K562 (cell line): ENCODE measurements around the gene UBE2J2. TPM values are rescaled to one million over a fixed set of nuclear protein-coding genes. Genes with fewer than 3 reads are reported as not detected.

Experiments
- ATAC-seq: fragments of 200-7000 bp; cut with Tn5 transposase; 3 replicates; pipeline ENCODE4 v1.9.1; 2020; ENCODE audit warnings: moderate library complexity
- BruUV-seq: library from RNA; stranded (reverse); fragments of 400-500 nt; replicated peaks from 2 replicates; lab custom pipeline; 2021; lab: Mats Ljungman, UMichigan
- CTCF ChIA-PET: fragments of 300-600 bp; formaldehyde crosslinking; extraction: SDS; loops from one replicate; lab custom pipeline; 2021; ENCODE audit warnings: low intra/inter-chr PET ratio; lab: Yijun Ruan, JAX
- POLR2A ChIA-PET: fragments of 300-600, 350-650 bp; sonication (Branson Sonifier 250); formaldehyde crosslinking; extraction: SDS; loops from one replicate; lab custom pipeline; 2021; ENCODE audit warnings: antibody characterized with exemption, inconsistent platforms; lab: Yijun Ruan, JAX
- DNase-seq, 4 experiments: peaks; one replicate each; pipeline versions ENCODE4 v3.0.0 to v3.0.0-alpha.2; 2011 to 2018; ENCODE audit warnings: low spot score in 3 of 4, mixed read lengths in 3 of 4; ENCODE audit errors: extremely low read depth in 1 of 4
- FAIRE-seq: peaks from 2 replicates; lab custom pipeline; 2011; peaks lifted over from hg19 to GRCh38; lab: Jason Lieb, UNC
- H2AFZ ChIP-seq: 2 replicates; pipeline ENCODE4 v1.6.0; 2011; ENCODE audit warnings: low read depth, low read length, control low read depth, inconsistent platforms
- H3K27ac ChIP-seq: fragments of 200-600 bp; 3 replicates; pipeline ENCODE4 v1.8.0; 2011; ENCODE audit warnings: low read depth, mild to moderate bottlenecking, control low read depth, inconsistent platforms, low read length, moderate library complexity, mixed read lengths; ENCODE audit errors: extremely low read depth
- H3K27me3 ChIP-seq, 2 experiments: fragments of 300-600 bp in 1 of 2; 2 replicates in 1 of 2; 3 replicates in 1 of 2; pipeline versions ENCODE4 v1.6.0 to v1.8.0; 2011; ENCODE audit warnings: inconsistent platforms in 2 of 2, low read length in 2 of 2, mild to moderate bottlenecking in 1 of 2, mixed read lengths in 1 of 2, moderate library complexity in 1 of 2; ENCODE audit not compliant: control insufficient read depth in 2 of 2, insufficient read depth in 2 of 2
- H3K36me3 ChIP-seq: fragments of 300-600 bp; 3 replicates; pipeline ENCODE4 v1.8.0; 2011; ENCODE audit warnings: mild to moderate bottlenecking, low read length, inconsistent platforms; ENCODE audit not compliant: control insufficient read depth, insufficient read depth
- H3K4me1 ChIP-seq, 2 experiments: fragments of 200-600 bp in 1 of 2; replicated peaks in 1 of 2; 2 replicates in 1 of 2; 3 replicates in 1 of 2; pipeline versions ENCODE4 v1.5.1 to v1.8.0; 2011; ENCODE audit warnings: inconsistent platforms in 2 of 2, low read length in 2 of 2, mild to moderate bottlenecking in 1 of 2, mixed read lengths in 1 of 2, moderate library complexity in 1 of 2; ENCODE audit not compliant: control insufficient read depth in 2 of 2, insufficient read depth in 2 of 2
- H3K4me2 ChIP-seq: 2 replicates; pipeline ENCODE4 v1.6.1; 2011; ENCODE audit warnings: low read length, control low read depth, inconsistent platforms, mixed read lengths; ENCODE audit not compliant: insufficient read depth
- H3K4me3 ChIP-seq: fragments of 200-600 bp; sonication (generic), shearing (Covaris generic); 2 replicates; pipeline ENCODE4 v1.5.1; 2016; ENCODE audit warnings: control low read depth, inconsistent platforms
- H3K79me2 ChIP-seq: fragments of 200-600 bp; 3 replicates; pipeline ENCODE4 v1.8.0; 2011; ENCODE audit warnings: low read length, inconsistent platforms; ENCODE audit not compliant: control insufficient read depth, insufficient read depth
- H3K9ac ChIP-seq, 2 experiments: 2 replicates each; pipeline versions ENCODE4 v1.6.0 to v1.6.1; 2011; ENCODE audit warnings: low read depth in 2 of 2, low read length in 2 of 2, control low read depth in 1 of 2, inconsistent platforms in 1 of 2, mild to moderate bottlenecking in 1 of 2, mixed read lengths in 1 of 2; ENCODE audit not compliant: insufficient read depth in 1 of 2
- H3K9me1 ChIP-seq: one replicate; pipeline ENCODE4 v1.6.0; 2011; ENCODE audit warnings: inconsistent platforms, mild to moderate bottlenecking, low read length, moderate library complexity; ENCODE audit not compliant: control insufficient read depth, insufficient read depth
- H3K9me3 ChIP-seq: replicated peaks from 2 replicates; pipeline ENCODE4 v1.5.1; 2011; ENCODE audit warnings: low read depth, low read length, inconsistent platforms; ENCODE audit not compliant: control insufficient read depth, insufficient read depth
- H4K20me1 ChIP-seq: replicated peaks from 2 replicates; pipeline ENCODE4 v1.6.1; 2011; ENCODE audit warnings: low read length, inconsistent platforms, mixed read lengths; ENCODE audit not compliant: control insufficient read depth, insufficient read depth
- EP300 ChIP-seq: IDR thresholded peaks from 2 replicates; pipeline ENCODE4 v1.6.1; 2012; ENCODE audit warnings: low read length, improper control_type of control experiment
- ETS1 ChIP-seq: conservative IDR thresholded peaks from 2 replicates; pipeline ENCODE4 v1.6.1; 2011; ENCODE audit warnings: low read depth, mild to moderate bottlenecking, low read length; ENCODE audit not compliant: control insufficient read depth
- FOXP1 ChIP-seq: sonication (generic); formaldehyde crosslinking; IDR thresholded peaks from 2 replicates; pipeline ENCODE4 v1.8.0; 2022; ENCODE audit warnings: mild to moderate bottlenecking, missing genetic modification reagents
- HMGN3 ChIP-seq: IDR thresholded peaks from 2 replicates; pipeline ENCODE4 v1.6.1; 2011; ENCODE audit warnings: borderline replicate concordance, low read depth, mild to moderate bottlenecking, mixed read lengths, low read length; ENCODE audit not compliant: insufficient read length; ENCODE audit errors: extremely low read depth
- MLX ChIP-seq, 2 experiments: fragments of 450-650 bp in 1 of 2; sonication (generic) in 1 of 2; formaldehyde crosslinking; conservative IDR thresholded peaks; 2 replicates each; pipeline versions ENCODE4 v1.4.0 to v1.8.1; 2020 to 2022; ENCODE audit warnings: mild to moderate bottlenecking in 1 of 2, missing genetic modification reagents in 1 of 2
- MTA1 ChIP-seq: fragments of 450-650 bp; IDR thresholded peaks from 2 replicates; pipeline ENCODE4 v1.6.1; 2017; ENCODE audit warnings: borderline replicate concordance
- NR4A1 ChIP-seq, 2 experiments: fragments of 250-450 bp in 1 of 2; fragments of 450-650 bp in 1 of 2; sonication (Bioruptor Pico) in 1 of 2; IDR thresholded peaks; 2 replicates each; pipeline versions ENCODE4 v1.4.0 to v1.6.1; 2016 to 2020; ENCODE audit warnings: mild to moderate bottlenecking in 2 of 2, missing compliant biosample characterization in 1 of 2, missing genetic modification characterization in 1 of 2, moderate library complexity in 1 of 2
- PHF8 ChIP-seq: fragments of 200-600 bp; sonication (generic); IDR thresholded peaks from 2 replicates; pipeline ENCODE4 v1.6.1; 2012; ENCODE audit warnings: mixed run types, mild to moderate bottlenecking, inconsistent platforms, low read length, moderate library complexity, borderline replicate concordance
- RBM15 ChIP-seq: fragments of 200-400 bp; formaldehyde crosslinking; IDR thresholded peaks from 2 replicates; pipeline ENCODE4 v1.6.1; 2018; ENCODE audit warnings: mild to moderate bottlenecking, low read length, moderate library complexity; ENCODE audit not compliant: insufficient read depth
- RBM17 ChIP-seq: fragments of 200-400 bp; formaldehyde crosslinking; IDR thresholded peaks from 2 replicates; pipeline ENCODE4 v1.6.1; 2017; ENCODE audit warnings: low read depth, mild to moderate bottlenecking, low read length, borderline replicate concordance
- USF1 ChIP-seq: sonication (generic); formaldehyde crosslinking; IDR thresholded peaks from 2 replicates; pipeline ENCODE4 v1.9.0; 2022; ENCODE audit warnings: mild to moderate bottlenecking, missing genetic modification reagents
- USF2 ChIP-seq: sonication (generic); formaldehyde crosslinking; IDR thresholded peaks from 2 replicates; pipeline ENCODE4 v1.5.0; 2020; ENCODE audit warnings: missing genetic modification reagents
- ZBTB1 ChIP-seq: sonication (generic); formaldehyde crosslinking; IDR thresholded peaks from 2 replicates; pipeline ENCODE4 v1.8.1; 2023; ENCODE audit warnings: missing genetic modification reagents, low read depth, mild to moderate bottlenecking, borderline replicate concordance
- ZFP91 ChIP-seq: sonication (generic); formaldehyde crosslinking; IDR thresholded peaks from 2 replicates; pipeline ENCODE4 v1.8.0; 2022; ENCODE audit warnings: mild to moderate bottlenecking, missing genetic modification reagents
- WGBS: fragments of 100-300 bp; shearing (Covaris generic); methylation state at CpG from one replicate; pipeline ENCODE4 v1.1.6; 2016; ENCODE audit warnings: low coverage, mixed read lengths; ENCODE audit not compliant: insufficient coverage; ENCODE audit errors: missing lambda C conversion rate; 5-methylcytosine and 5-hydroxymethylcytosine counted together
- in situ Hi-C: fragments of 300-500 bp; cut with MboI; formaldehyde crosslinking; loops from 4 replicates; pipeline ENCODE4 v1.15.0; 2018; ENCODE audit warnings: inconsistent platforms, mixed read lengths
- intact Hi-C: fragments of 100-400 bp; cut with micrococcal nuclease; formaldehyde crosslinking; loops from 2 replicates; pipeline ENCODE4 v1.14.2; 2022
- polyA plus RNA-seq, 8 experiments: library from polyadenylated mRNA; depleted of rRNA in 4 of 8; stranded (reverse) in 5 of 8; unstranded in 3 of 8; fragments of >200 nt; fragmentation: Nextera tagmentation in 2 of 8; fragmentation: Illumina TruSeq in 1 of 8; extraction: Ambion mirVana in 2 of 8; extraction: Trizol in 1 of 8; gene quantifications; 2 replicates each; pipeline versions ENCODE4 v1.2.1 to v1.2.3, GENCODE V29; 2011 to 2014; ENCODE audit warnings: inconsistent platforms in 1 of 8, missing spikeins in 1 of 8
- total RNA-seq, 7 experiments: library from RNA; depleted of rRNA in 6 of 7; stranded (reverse); fragments of >200 nt in 6 of 7; fragmentation: Illumina TruSeq in 2 of 7; extraction: Trizol in 2 of 7; gene quantifications; 2 replicates each; pipeline versions ENCODE4 v1.2.1 to v1.2.3, GENCODE V29; 2011 to 2021; ENCODE audit warnings: low replicate concordance in 1 of 7

Gene UBE2J2
- total and polyA plus RNA-seq, 9 of the 15 experiments (the other 6 are each of a cell fraction or from before 2014, with no cell fraction given) = 0.93 to 112 (median 75.5) TPM

- no peak for ATAC-seq
- H3K9ac ChIP-seq = peak within 1 kb of the TSS; percentile 93 to 99
- CTCF ChIA-PET = interaction anchor here (0.7 kb wide), 1 partner anchor 170 kb away, joined by 4 read pairs; no protein-coding TSS in a partner anchor
- intact Hi-C loops (loop anchor here (5.0 kb wide), 1 partner anchor 110 kb away; no protein-coding TSS in a partner anchor), in situ Hi-C loops (no loop called here)
- H3K79me2 ChIP-seq = peaks cover 73% of the 10 kb centered on the region
- H4K20me1 ChIP-seq = no peaks in the 10 kb centered on the region
- POLR2A ChIA-PET = interaction anchor here (1.0 to 2.2 kb wide), 7 partner anchors 10 to 115 kb away, joined by 3 to 12 read pairs (median 4); no protein-coding TSS in a partner anchor
- H3K4me3 ChIP-seq = peak within 1 kb of the TSS; percentile 79
- no TSS peak for BruUV-seq
- no peaks in the 10 kb centered on the region for H3K27me3 ChIP-seq
- peak within 1 kb of the TSS; percentile 96 for H3K27ac ChIP-seq
- H3K36me3 ChIP-seq = peaks cover 44% of the 10 kb centered on the region; the same call in 2 of the 3 replicates
- no peak for DNase-seq
- no peak for FAIRE-seq
- peaks cover 9% of the 10 kb centered on the region for H3K9me3 ChIP-seq
- H2AFZ ChIP-seq = peak within 1 kb of the TSS; percentile 93
- 15% methylated on average over 68 of the region's 100 CpGs for WGBS
- H3K9me1 ChIP-seq = no peaks in the 10 kb centered on the region
- peaks cover 6 to 84% of the 10 kb centered on the region in 2 experiments; a peak in 4 of 5 replicates for H3K4me1 ChIP-seq
- H3K4me2 ChIP-seq = peak within 1 kb of the TSS; percentile 100
- peak; percentile 52; the same call in 1 of the 2 replicates for TF ChIP-seq PHF8
- TF ChIP-seq NR4A1 (CRISPR knock-in tag; IDR thresholded peaks at IDR 0.05) = no peak
- peak; percentile 59; the same call in 1 of the 2 replicates for TF ChIP-seq NR4A1 (tag; IDR thresholded peaks at IDR 0.05)
- TF ChIP-seq RBM15 = no peak
- no peak for TF ChIP-seq RBM17
- no peak for TF ChIP-seq EP300
- peak; percentile 92; the same call in 1 of the 2 replicates for TF ChIP-seq FOXP1
- TF ChIP-seq ZBTB1 (CRISPR knock-in tag) = peak; percentile 72; the same call in 1 of the 2 replicates
- TF ChIP-seq MLX (CRISPR knock-in tag; conservative IDR thresholded peaks at IDR 0.05) = peak in 1 of 2 experiments; percentile 95; a peak in 1 of 4 replicates
- TF ChIP-seq USF2 (CRISPR knock-in tag) = 0 out of 2 replicates have a peak, but pooled peaks have one; percentile 21
- no peak for TF ChIP-seq MTA1
- peak; percentile 36; the same call in 1 of the 2 replicates for TF ChIP-seq USF1 (CRISPR knock-in tag)
- peak; percentile 22; the same call in 1 of the 2 replicates for TF ChIP-seq ETS1
- TF ChIP-seq ZFP91 (CRISPR knock-in tag) = no peak
- TF ChIP-seq HMGN3 = peak; percentile 24
These were observed 41.4 kb downstream of the UBE2J2 start, which contains the start of gene B3GALT6 for GRCh38 chr1:1232208-1232795. TSS of gene B3GALT6 (plus strand) at chr1:1232237. CDS start at chr1:1232279, 42 bp downstream.
